GM12874 (cell line): ENCODE data around the gene IBA57.

Experiments used
- TF ChIP-seq, protein P1 (sequence below): IDR thresholded peaks from 2 replicates; pipeline ENCODE4 v1.5.1; 2011; ENCODE audit warnings: low read depth, mild to moderate bottlenecking, control low read depth, low read length, moderate library complexity; ENCODE audit not compliant: insufficient read depth

The IBA57 gene

DNA sequence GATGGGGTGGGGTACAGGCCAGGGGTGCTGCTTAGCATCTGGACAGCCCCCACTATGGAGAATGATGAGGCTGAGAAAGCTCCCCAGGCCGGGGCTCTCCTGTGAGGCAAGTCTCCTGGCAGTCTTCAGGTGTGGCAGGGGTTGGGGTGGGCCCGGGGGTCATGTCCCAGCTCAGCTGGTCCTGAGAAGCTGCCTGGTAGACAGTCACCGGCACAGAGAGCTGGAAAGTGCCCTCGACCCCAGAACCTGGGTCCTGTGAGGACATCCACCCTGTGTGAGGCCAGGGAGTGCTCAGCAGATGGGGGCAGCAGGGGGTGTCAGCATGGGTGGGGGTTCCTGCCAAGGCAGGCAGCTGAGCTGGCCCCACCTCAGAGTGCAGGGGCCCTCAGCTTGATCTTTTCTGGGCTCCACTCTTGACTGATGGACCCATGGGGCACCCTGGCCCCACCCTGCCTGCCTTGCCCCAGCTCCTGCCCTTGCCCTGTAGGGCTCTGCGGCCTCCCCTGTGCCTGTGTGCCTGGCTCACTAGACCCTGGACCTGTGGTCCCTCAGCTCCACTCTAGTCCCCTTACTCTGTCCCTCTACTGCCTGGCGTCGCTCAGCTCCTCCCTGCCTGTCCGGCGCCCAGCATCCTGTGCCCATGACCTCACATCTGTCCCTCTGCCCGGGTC, 5.8 kb downstream of the IBA57 start:
- TF ChIP-seq, protein P1, sequence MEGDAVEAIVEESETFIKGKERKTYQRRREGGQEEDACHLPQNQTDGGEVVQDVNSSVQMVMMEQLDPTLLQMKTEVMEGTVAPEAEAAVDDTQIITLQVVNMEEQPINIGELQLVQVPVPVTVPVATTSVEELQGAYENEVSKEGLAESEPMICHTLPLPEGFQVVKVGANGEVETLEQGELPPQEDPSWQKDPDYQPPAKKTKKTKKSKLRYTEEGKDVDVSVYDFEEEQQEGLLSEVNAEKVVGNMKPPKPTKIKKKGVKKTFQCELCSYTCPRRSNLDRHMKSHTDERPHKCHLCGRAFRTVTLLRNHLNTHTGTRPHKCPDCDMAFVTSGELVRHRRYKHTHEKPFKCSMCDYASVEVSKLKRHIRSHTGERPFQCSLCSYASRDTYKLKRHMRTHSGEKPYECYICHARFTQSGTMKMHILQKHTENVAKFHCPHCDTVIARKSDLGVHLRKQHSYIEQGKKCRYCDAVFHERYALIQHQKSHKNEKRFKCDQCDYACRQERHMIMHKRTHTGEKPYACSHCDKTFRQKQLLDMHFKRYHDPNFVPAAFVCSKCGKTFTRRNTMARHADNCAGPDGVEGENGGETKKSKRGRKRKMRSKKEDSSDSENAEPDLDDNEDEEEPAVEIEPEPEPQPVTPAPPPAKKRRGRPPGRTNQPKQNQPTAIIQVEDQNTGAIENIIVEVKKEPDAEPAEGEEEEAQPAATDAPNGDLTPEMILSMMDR: no peak

DNA sequence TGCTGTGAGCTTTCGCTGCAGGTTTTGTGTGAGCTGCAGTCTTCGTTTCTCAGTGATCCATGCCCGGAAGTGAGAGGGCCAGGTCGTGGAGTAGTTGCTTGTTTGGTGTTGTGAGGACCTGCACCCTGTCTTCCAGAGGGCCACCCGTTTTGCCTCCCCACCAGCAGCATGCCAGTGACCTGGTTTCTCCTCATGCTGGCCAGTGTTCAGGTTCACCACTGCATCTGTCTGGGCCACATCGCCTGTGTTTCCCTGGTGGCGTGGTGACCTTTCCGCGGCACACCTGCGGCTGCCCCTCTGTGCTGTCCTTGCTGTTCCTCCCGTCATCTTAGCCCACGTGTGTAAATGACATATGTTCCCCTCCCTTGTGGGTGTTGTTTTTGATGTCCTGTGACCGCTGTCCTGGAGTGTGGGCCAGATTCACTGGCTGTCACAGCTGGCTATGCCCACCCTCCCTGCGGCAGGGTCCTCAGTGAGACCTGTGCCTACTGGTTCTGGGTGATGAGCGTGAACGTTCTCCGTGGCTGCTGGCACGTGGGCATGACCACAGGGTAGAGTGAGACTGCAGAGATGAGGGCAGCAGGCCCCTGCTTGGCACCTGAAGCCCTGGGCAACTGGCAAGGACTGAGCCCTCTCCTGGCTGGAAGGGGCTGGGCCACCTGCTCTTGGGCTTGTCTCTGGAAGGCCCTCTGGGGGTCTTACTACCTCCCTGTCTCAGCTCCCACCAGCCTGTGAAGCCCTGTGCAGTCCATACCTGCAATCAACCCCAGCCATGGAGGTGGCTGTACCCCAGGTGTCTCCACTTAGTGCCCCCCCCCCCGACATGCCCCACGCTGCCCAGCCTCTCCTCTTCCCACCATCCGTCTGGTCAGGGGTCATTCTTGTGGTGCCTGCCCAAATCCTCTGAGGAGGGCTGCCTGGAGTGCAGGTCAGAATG, 7.3 kb downstream of the IBA57 start:
- TF ChIP-seq, protein P1: no peak

DNA sequence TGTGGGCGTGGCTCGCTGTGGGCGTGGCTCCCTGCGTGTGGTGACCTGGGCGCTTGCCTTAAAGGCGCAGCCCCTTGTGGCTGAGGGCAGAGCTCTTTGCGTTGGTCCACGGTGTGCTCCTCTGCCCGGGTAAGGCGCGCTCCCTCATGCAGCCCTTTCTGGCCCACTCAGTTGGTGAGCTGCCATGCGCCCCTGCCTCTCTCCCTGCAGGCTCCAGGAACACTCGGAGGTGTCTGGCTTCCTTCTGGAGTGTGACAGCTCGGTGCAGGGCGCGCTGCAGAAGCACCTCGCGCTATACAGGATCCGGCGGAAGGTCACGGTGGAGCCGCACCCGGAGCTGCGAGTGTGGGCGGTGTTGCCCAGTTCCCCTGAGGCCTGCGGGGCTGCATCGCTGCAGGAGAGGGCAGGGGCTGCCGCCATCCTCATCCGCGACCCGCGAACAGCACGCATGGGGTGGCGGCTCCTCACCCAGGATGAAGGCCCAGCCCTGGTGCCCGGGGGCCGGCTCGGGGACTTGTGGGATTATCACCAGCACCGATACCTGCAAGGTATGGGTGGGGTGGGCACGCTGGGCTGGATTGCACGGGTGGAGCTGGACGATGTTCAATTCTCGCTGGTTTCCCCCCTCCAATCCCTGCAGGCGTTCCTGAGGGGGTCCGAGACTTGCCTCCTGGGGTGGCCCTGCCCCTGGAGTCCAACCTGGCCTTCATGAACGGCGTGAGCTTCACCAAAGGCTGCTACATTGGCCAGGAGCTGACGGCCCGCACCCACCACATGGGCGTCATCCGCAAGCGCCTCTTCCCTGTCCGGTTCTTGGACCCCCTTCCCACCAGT, 9.1 kb downstream of the IBA57 start:
- TF ChIP-seq, protein P1: no peak

DNA sequence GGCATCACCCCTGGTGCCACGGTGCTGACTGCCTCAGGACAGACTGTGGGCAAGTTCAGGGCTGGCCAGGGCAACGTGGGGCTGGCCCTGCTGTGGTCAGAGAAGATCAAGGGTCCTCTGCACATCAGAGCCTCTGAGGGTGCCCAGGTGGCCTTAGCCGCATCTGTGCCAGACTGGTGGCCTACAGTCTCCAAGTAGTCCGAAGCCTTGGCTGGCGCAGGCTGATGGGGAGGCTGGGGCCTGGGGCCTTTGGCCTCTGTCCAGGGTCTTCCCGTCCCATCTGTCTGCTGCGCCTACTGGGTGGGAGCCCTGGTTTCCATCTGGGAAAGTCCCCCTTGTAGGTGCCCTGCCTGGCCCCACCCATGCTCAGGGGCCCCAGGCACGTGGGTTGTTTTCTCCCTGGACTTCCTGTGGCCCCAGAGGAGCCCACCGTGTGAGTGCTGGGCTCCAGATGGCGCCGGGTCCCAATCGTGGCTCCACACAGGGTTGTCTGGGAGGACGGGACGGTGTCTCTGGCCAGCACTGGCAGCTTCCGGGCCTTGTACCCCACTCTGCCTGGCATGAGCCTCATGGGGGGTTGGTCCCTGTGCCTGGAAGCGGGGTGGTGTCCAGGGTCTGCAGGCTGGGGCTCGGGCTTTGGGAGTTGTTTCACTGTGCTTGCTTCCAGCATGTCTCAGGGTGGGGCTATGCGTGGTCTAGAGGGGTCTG, 9.9 kb downstream of the IBA57 start:
- TF ChIP-seq, protein P1: no peak

DNA sequence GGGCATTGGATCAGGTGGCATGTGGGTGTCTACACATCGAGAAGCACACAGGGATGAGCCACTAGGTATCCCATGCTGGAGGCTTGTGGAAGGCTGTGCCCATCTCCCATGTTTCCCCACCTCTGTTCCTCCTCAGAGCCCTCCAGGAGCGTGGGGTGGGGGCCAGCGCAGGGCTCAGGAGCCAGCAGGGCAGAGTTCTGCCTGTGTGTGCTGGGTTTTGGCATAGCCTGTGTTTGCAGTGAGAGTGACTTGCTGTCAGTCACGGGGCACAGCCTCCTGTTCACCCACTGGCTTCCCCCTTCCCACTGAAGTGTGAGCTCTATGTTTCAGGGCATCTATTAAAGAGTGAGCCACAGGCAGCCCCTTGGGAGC, 10.4 kb downstream of the IBA57 start:
- TF ChIP-seq, protein P1: no peak

DNA sequence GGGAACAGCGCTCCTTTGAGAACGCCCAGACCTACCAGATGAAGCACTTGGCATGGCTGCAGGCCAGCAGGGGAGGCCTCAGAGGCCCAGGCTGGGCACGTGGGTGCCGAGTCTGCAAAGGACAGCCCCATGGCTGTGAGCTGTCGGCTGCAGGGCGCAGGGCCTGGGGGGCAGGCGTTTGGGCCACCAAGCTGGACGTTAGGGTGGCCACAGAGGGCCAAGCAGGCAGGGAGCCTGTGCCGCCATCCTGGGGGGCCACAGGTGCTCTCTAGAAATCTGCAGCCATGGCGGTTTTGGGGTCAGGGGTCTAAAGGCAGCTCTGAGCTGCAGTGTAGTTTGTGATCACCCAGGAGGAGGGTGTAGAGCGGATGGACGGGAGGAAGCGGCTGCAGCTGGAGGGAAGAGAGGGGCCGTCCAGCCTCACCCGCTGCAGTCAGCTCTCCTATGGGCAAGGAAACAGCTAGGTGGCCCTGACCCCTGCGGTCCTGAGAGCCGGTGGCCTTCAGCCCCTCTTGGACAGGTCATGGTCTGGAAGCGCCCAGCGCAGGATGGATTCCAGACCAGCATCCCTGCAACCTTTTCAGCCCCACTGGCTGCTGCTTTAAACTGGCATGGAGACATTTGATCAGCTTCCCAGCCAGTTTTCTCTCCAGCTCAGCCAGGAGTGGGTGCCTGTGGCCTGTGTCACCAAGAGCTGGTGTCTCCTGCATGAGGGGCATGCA, 11.0 kb downstream of the IBA57 start:
- TF ChIP-seq, protein P1: no peak
